ENCODE results near the gene SLC25A23.

The SLC25A23 gene

DNA sequence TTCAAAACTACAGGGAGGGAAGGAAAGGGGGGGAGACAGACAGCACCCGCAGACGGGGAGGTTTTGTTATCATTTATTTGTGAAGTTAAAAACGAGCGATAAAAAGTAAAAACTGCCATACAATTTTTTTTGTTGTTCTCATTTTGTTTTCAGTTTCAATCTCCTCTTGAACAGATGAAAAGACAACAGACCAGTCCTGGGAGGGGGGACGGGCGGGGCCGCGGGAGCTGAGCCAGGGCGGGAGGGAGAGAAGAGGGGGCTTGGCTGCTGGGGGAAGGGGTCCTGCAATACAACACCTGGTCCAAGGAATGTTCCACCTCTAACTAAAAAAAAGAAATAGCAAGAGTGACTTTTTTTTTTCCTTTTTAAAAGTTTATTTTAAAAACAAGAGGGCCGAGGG, 46.3 kb downstream of the SLC25A23 start:
- no peak overlapping the region for H3K4me3 ChIP-seq (ENCODE audit: low read depth, low read length)
- H3K27me3 ChIP-seq, result no peaks in the 10 kb centered on the region
- no peaks in the 10 kb centered on the region for H3K9me3 ChIP-seq
- H3K36me3 ChIP-seq, result peaks cover 48% of the 10 kb centered on the region
- DNase-seq, result no peak
- no peaks in the 10 kb centered on the region for H3K4me1 ChIP-seq
- TF ChIP-seq, protein P1, sequence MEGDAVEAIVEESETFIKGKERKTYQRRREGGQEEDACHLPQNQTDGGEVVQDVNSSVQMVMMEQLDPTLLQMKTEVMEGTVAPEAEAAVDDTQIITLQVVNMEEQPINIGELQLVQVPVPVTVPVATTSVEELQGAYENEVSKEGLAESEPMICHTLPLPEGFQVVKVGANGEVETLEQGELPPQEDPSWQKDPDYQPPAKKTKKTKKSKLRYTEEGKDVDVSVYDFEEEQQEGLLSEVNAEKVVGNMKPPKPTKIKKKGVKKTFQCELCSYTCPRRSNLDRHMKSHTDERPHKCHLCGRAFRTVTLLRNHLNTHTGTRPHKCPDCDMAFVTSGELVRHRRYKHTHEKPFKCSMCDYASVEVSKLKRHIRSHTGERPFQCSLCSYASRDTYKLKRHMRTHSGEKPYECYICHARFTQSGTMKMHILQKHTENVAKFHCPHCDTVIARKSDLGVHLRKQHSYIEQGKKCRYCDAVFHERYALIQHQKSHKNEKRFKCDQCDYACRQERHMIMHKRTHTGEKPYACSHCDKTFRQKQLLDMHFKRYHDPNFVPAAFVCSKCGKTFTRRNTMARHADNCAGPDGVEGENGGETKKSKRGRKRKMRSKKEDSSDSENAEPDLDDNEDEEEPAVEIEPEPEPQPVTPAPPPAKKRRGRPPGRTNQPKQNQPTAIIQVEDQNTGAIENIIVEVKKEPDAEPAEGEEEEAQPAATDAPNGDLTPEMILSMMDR (IDR thresholded peaks at IDR 0.05; ENCODE audit: low read depth, low read length), result no peak

DNA sequence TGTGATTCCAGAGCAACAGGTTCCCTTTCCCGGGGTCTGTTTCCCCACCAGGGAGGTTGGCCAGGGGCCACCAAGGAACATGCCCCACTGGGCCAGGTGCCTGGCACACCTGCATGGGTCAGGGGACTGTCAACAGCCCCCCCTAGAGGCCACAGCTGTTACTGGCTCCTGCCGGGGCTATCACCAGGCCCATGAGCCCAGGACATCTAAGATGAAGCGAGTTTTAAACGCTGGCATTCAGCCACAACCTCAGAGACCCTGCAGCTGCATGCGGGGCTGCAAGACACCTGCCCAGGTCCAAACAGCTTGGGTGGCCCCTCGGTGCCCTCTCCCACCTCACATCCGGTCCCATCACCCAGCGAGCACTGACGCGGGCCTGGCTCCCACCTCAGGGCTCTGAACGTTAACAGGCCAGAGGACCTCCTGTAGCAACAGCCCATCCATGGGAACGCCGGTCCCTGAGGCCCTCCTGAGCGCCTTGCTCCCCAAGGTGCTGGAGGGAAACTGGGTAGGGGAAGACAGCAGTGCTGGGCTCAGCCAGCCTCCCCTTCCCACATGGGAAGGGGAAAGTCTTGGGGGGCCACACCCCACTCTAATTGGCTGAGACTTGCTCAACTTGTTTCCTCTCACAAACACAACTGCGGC, 47.0 kb downstream of the SLC25A23 start:
- peak; percentile 60 for DNase-seq
- TF ChIP-seq, protein P1 (IDR thresholded peaks at IDR 0.05; ENCODE audit: low read depth, low read length), result peak; percentile 75
- no peaks in the 10 kb centered on the region for H3K9me3 ChIP-seq
- no peaks in the 10 kb centered on the region for H3K4me1 ChIP-seq
- peaks cover 41% of the 10 kb centered on the region for H3K36me3 ChIP-seq
- H3K4me3 ChIP-seq (ENCODE audit: low read depth, low read length), result no peak overlapping the region
- no peaks in the 10 kb centered on the region for H3K27me3 ChIP-seq

DNA sequence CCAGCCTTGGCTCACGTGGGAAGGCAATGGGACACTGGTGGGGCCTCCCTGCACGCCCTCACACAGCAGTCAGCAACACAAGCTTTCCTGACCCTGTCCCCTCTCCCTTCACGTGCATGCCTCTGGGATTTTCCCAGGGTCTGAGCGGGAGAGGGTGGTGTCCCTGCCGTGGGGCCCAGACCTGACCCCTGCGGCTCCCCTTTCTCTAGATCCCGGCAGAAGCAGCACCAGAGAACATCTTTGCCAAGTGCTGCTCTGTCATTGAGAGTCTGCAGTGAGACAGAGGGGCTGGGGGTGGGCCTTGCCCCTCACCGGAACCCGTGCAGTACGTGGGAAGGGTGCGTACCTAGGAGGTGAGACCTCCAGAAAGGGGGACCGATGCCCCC, 47.5 kb downstream of the SLC25A23 start:
- Histone ChIP-seq H3K4me1 (no peaks in the 10 kb centered on the region), H3K4me3 (ENCODE audit: low read depth, low read length) (no peak overlapping the region), H3K9me3 (no peaks in the 10 kb centered on the region), H3K36me3 (peaks cover 36% of the 10 kb centered on the region), H3K27me3 (no peaks in the 10 kb centered on the region)
- TF ChIP-seq, protein P1 (IDR thresholded peaks at IDR 0.05; ENCODE audit: low read depth, low read length), result no peak
- no peak for DNase-seq

DNA sequence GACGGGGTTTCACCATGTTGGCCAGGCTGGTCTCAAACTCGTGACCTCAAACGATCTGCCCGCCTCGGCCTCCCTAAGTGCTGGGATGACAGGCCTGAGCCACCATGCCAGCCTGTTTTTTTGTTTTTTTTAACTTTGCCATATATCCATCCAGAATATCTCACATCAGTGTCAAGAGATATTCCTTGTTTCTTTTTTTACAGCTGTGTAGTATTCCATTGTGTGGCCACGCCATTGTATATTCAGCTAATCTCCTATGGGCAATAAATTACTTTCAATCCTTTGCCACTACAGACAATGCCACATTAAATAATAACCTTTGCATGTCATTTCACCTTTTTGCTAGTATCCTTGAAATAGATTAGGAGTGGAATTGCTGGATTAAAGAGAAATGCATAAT, 50.2 kb downstream of the SLC25A23 start:
- no peaks in the 10 kb centered on the region for H3K27me3 ChIP-seq
- no peaks in the 10 kb centered on the region for H3K9me3 ChIP-seq
- TF ChIP-seq, protein P1 (IDR thresholded peaks at IDR 0.05; ENCODE audit: low read depth, low read length), result no peak
- no peak overlapping the region for H3K4me3 ChIP-seq (ENCODE audit: low read depth, low read length)
- H3K36me3 ChIP-seq, result peaks cover 10% of the 10 kb centered on the region
- no peak for DNase-seq
- H3K4me1 ChIP-seq, result no peaks in the 10 kb centered on the region

DNA sequence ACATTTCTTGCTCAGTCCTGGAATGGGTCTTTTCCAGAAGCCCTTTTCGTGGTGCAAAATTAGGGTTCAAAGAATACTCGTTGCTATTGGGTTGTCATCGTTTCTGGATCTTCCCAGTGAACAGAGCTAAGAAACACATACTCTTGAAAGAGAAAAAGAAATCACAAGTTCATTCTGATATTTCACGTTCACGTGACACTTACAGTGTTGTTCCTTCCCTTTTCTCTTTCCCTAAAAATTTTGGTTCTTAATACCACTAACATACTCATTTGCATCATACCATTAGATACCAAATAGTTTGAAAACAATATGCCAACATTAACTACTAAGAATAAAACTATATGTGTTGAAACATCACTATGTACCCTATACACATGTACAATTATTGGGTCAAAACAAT, 53.2 kb downstream of the SLC25A23 start:
- no peaks in the 10 kb centered on the region for H3K9me3 ChIP-seq
- H3K4me3 ChIP-seq (ENCODE audit: low read depth, low read length), result no peak overlapping the region
- no peaks in the 10 kb centered on the region for H3K36me3 ChIP-seq
- H3K4me1 ChIP-seq, result no peaks in the 10 kb centered on the region
- TF ChIP-seq, protein P1 (IDR thresholded peaks at IDR 0.05; ENCODE audit: low read depth, low read length), result no peak
- no peak for DNase-seq
- no peaks in the 10 kb centered on the region for H3K27me3 ChIP-seq

DNA sequence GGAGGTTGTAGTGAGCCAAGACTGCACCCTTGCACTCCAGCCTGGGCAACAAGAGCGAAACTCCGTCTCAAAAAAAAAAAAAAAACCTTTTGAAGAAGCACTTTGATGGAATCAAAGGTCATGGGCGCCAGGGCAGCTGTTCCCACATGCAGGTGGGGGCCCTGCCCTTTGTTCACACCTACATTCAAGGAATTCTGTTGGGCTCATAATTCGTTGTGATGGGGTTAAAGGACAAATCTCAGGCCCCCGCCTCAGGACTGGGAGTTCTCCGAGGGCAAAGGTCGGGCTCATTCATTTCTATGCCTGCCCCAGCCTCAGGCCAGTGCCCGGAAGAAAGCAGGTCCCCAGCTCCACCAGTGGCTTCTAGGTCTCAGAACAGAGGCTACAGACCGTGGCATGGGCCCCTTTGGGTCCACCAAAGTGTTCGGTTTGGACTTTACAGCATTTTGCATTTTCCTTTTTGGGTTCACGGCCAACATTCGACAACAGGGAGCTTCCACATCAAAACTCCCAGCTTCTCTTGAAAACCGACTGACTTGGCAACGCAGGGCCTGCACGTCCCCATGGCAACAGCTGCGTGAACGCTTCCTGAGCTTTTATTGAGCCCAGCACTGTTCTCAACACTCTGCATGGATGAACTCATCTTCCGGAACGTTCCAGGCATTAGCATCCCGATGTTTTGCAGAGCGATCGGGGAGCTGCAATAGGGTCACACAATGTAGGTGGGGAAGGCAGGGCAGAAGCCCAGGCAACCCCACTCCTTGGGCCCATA, 56.6 kb downstream of the SLC25A23 start:
- H3K4me3 ChIP-seq (ENCODE audit: low read depth, low read length), result no peak overlapping the region
- H3K27me3 ChIP-seq, result no peaks in the 10 kb centered on the region
- no peaks in the 10 kb centered on the region for H3K4me1 ChIP-seq
- no peak for DNase-seq
- no peaks in the 10 kb centered on the region for H3K9me3 ChIP-seq
- no peaks in the 10 kb centered on the region for H3K36me3 ChIP-seq
- TF ChIP-seq, protein P1 (IDR thresholded peaks at IDR 0.05; ENCODE audit: low read depth, low read length), result no peak
